Measurements from ENCODE around the gene GALNT7.

Gene GALNT7

DNA sequence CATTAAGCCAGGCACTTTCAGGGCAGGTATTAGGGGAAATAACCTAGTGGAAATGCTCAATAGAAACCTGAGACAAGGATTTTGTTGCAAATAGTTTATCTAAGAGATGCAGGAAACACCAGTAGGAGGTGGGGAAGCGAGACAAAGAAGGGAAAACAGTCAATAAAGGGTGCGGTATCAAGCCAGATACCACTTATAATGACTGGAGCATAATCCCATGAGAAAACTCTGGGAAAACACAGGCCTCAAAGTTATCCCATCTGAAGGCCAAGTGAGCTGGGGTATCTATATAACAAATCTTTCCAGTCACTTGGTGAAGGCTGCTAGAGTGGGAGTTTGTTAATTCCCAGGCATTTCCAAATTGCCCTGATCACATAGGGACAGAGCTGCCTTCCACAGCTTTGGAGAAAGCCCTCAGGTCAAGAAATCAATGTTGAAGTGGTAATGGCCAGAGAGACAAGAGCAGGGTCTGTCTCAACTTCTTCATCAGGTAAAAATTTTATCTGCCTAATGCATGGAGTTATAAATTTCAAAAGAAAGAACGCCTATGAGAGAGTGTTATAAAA is 175.3 kb downstream of the GALNT7 start:
- Histone ChIP-seq H3K9ac (ENCODE audit: low read depth in 1 of 2, low read length in 2 of 2) (no peak overlapping the region), H3K27me3 (ENCODE audit: control insufficient read depth in 1 of 2, insufficient read depth in 2 of 2, low read length in 2 of 2) (no peaks in the 10 kb centered on the region), H3K36me3 (ENCODE audit: control insufficient read depth in 1 of 2, insufficient read depth in 2 of 2, low read length in 2 of 2) (no peaks in the 10 kb centered on the region), H3K9me3 (ENCODE audit: control insufficient read depth in 1 of 2, low read length in 2 of 2) (no peaks in the 10 kb centered on the region), H3K4me3 (ENCODE audit: low read depth in 1 of 2, low read length in 2 of 2) (no peak overlapping the region), H3K27ac (ENCODE audit: low read depth, low read length) (no peak overlapping the region), H3K4me1 (ENCODE audit: control insufficient read depth in 1 of 2, insufficient read depth in 2 of 2, low read length in 2 of 2) (no peaks in the 10 kb centered on the region)

DNA sequence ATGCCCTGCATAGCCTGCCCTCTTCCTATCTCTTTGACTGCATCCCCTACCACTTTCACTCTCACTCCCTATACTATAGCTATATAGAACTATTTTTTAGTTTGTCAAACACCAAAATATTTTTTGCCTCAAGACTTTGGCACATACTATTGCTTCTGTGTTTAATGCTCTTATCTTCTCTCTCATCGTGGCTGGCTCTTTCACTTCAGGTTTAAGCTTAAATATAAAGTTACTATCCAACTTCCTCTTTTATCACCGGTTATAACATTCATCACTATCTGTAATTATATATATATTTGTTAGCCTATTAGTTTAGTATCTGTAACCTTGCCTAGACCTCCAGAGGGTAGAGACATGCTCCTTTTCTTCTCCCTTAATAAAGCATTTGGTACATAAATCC is 177.0 kb downstream of the GALNT7 start:
- Histone ChIP-seq H3K36me3 (ENCODE audit: control insufficient read depth in 1 of 2, insufficient read depth in 2 of 2, low read length in 2 of 2) (no peaks in the 10 kb centered on the region), H3K9me3 (ENCODE audit: control insufficient read depth in 1 of 2, low read length in 2 of 2) (no peaks in the 10 kb centered on the region), H3K27ac (ENCODE audit: low read depth, low read length) (no peak overlapping the region), H3K4me3 (ENCODE audit: low read depth in 1 of 2, low read length in 2 of 2) (no peak overlapping the region), H3K9ac (ENCODE audit: low read depth in 1 of 2, low read length in 2 of 2) (no peak overlapping the region), H3K4me1 (ENCODE audit: control insufficient read depth in 1 of 2, insufficient read depth in 2 of 2, low read length in 2 of 2) (no peaks in the 10 kb centered on the region), H3K27me3 (ENCODE audit: control insufficient read depth in 1 of 2, insufficient read depth in 2 of 2, low read length in 2 of 2) (no peaks in the 10 kb centered on the region)

DNA sequence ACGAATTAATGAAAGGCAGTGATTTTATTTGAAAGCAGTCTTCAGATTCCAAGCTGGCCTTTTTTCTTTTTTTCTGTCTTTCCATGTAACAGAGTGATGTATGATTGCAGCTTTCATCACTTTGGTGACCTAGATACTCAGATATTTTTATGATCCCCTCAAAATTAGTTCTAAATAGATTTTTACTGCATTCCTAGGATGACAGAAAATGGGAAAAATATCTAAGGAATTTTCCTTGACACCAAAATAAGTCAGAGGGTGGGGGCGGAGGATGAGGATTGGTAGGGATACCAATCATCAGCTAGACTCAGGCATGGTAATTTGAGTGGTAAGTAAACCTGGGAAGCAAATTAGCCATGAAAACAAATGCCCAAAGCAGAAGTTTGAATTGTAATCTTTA is 177.5 kb downstream of the GALNT7 start:
- no peak overlapping the region for H3K27ac ChIP-seq (ENCODE audit: low read depth, low read length)

GRCh38 chr4:173347467-173347866 is 178.9 kb downstream of the GALNT7 start:
- H3K27me3 ChIP-seq (ENCODE audit: control insufficient read depth in 1 of 2, insufficient read depth in 2 of 2, low read length in 2 of 2) = no peaks in the 10 kb centered on the region
- no peaks in the 10 kb centered on the region for H3K36me3 ChIP-seq (ENCODE audit: control insufficient read depth in 1 of 2, insufficient read depth in 2 of 2, low read length in 2 of 2)
- no peak overlapping the region for H3K27ac ChIP-seq (ENCODE audit: low read depth, low read length)
- H3K4me1 ChIP-seq (ENCODE audit: control insufficient read depth in 1 of 2, insufficient read depth in 2 of 2, low read length in 2 of 2) = no peaks in the 10 kb centered on the region
- H3K9ac ChIP-seq (ENCODE audit: low read depth in 1 of 2, low read length in 2 of 2) = no peak overlapping the region
- no peaks in the 10 kb centered on the region for H3K9me3 ChIP-seq (ENCODE audit: control insufficient read depth in 1 of 2, low read length in 2 of 2)
- no peak overlapping the region for H3K4me3 ChIP-seq (ENCODE audit: low read depth in 1 of 2, low read length in 2 of 2)

More for the DNA sequence above, 177.5 kb downstream of the GALNT7 start:
- no peak overlapping the region for H3K4me3 ChIP-seq (ENCODE audit: low read depth in 1 of 2, low read length in 2 of 2)
- H3K36me3 ChIP-seq (ENCODE audit: control insufficient read depth in 1 of 2, insufficient read depth in 2 of 2, low read length in 2 of 2) = no peaks in the 10 kb centered on the region
- H3K4me1 ChIP-seq (ENCODE audit: control insufficient read depth in 1 of 2, insufficient read depth in 2 of 2, low read length in 2 of 2) = no peaks in the 10 kb centered on the region
- no peak overlapping the region for H3K9ac ChIP-seq (ENCODE audit: low read depth in 1 of 2, low read length in 2 of 2)
- H3K9me3 ChIP-seq (ENCODE audit: control insufficient read depth in 1 of 2, low read length in 2 of 2) = no peaks in the 10 kb centered on the region
- H3K27me3 ChIP-seq (ENCODE audit: control insufficient read depth in 1 of 2, insufficient read depth in 2 of 2, low read length in 2 of 2) = no peaks in the 10 kb centered on the region

DNA sequence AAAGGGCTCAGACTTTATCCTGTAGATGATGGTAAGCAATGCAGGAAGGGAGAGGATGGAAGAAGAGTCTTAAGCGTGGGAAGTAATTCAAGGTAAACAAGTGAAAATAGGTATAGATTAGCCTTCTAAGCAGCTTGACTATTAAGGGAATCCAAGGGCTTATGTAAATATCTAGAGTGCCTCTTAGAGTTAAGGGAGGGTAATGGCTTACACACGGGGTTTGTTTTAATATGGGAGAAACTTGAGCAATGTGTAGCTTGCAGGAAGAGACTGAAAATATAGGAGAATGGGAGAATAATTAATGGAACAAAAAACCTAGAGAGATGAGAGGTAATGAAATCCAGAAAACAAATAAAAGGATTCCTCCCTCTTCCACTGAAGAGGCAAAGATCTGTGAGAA is 189.3 kb downstream of the GALNT7 start:
- no peaks in the 10 kb centered on the region for H3K9me3 ChIP-seq (ENCODE audit: control insufficient read depth in 1 of 2, low read length in 2 of 2)
- no peaks in the 10 kb centered on the region for H3K4me1 ChIP-seq (ENCODE audit: control insufficient read depth in 1 of 2, insufficient read depth in 2 of 2, low read length in 2 of 2)
- no peaks in the 10 kb centered on the region for H3K36me3 ChIP-seq (ENCODE audit: control insufficient read depth in 1 of 2, insufficient read depth in 2 of 2, low read length in 2 of 2)
- no peak overlapping the region for H3K27ac ChIP-seq (ENCODE audit: low read depth, low read length)
- no peak overlapping the region for H3K4me3 ChIP-seq (ENCODE audit: low read depth in 1 of 2, low read length in 2 of 2)
- no peaks in the 10 kb centered on the region for H3K27me3 ChIP-seq (ENCODE audit: control insufficient read depth in 1 of 2, insufficient read depth in 2 of 2, low read length in 2 of 2)
- H3K9ac ChIP-seq (ENCODE audit: low read depth in 1 of 2, low read length in 2 of 2) = no peak overlapping the region

DNA sequence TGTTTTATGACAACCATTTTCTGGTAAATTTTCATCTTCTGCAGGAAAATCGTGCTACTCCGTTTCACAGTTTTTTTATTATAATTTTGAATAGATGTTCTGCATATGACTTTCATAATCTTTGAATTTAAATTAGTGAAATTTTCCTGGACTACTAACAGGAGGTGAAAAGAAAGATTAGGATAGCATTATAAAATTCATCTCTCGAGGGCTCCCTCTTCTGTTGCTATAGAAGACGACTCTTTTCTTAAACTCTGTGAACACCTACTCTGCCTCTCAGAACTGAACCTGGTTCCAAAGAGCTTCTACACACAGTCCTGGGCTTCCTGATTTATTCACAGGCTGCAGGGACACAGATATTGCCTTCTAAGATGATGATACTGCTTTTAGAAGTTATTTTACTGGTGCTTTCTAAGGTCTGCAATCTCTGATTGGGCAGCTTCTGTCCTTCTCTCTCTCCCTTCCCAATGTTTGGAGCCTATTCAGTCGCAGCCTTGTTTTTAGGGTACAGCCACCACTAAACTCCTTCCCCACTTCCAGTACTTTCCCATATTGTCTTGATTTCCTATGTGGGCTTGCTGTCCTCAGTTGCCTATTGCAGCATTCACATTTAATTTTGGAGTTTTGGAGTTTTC is 192.1 kb downstream of the GALNT7 start:
- Histone ChIP-seq H3K36me3 (ENCODE audit: control insufficient read depth in 1 of 2, insufficient read depth in 2 of 2, low read length in 2 of 2) (no peaks in the 10 kb centered on the region), H3K4me3 (ENCODE audit: low read depth in 1 of 2, low read length in 2 of 2) (no peak overlapping the region), H3K9ac (ENCODE audit: low read depth in 1 of 2, low read length in 2 of 2) (no peak overlapping the region), H3K27ac (ENCODE audit: low read depth, low read length) (no peak overlapping the region), H3K9me3 (ENCODE audit: control insufficient read depth in 1 of 2, low read length in 2 of 2) (no peaks in the 10 kb centered on the region), H3K27me3 (ENCODE audit: control insufficient read depth in 1 of 2, insufficient read depth in 2 of 2, low read length in 2 of 2) (no peaks in the 10 kb centered on the region), H3K4me1 (ENCODE audit: control insufficient read depth in 1 of 2, insufficient read depth in 2 of 2, low read length in 2 of 2) (peaks cover 0 to 2% of the 10 kb centered on the region in 2 donors)

GRCh38 chr4:173362666-173363065 is 194.1 kb downstream of the GALNT7 start:
- no peaks in the 10 kb centered on the region for H3K36me3 ChIP-seq (ENCODE audit: control insufficient read depth in 1 of 2, insufficient read depth in 2 of 2, low read length in 2 of 2)
- H3K4me1 ChIP-seq (ENCODE audit: control insufficient read depth in 1 of 2, insufficient read depth in 2 of 2, low read length in 2 of 2) = peaks cover 0 to 4% of the 10 kb centered on the region in 2 donors
- no peaks in the 10 kb centered on the region for H3K9me3 ChIP-seq (ENCODE audit: control insufficient read depth in 1 of 2, low read length in 2 of 2)
- no peak overlapping the region for H3K4me3 ChIP-seq (ENCODE audit: low read depth in 1 of 2, low read length in 2 of 2)
- no peak overlapping the region for H3K27ac ChIP-seq (ENCODE audit: low read depth, low read length)
- H3K9ac ChIP-seq (ENCODE audit: low read depth in 1 of 2, low read length in 2 of 2) = no peak overlapping the region
- H3K27me3 ChIP-seq (ENCODE audit: control insufficient read depth in 1 of 2, insufficient read depth in 2 of 2, low read length in 2 of 2) = no peaks in the 10 kb centered on the region

- no peaks in the 10 kb centered on the region for H3K9me3 ChIP-seq (ENCODE audit: control insufficient read depth in 1 of 2, low read length in 2 of 2)
- H3K36me3 ChIP-seq (ENCODE audit: control insufficient read depth in 1 of 2, insufficient read depth in 2 of 2, low read length in 2 of 2) = no peaks in the 10 kb centered on the region
- H3K27ac ChIP-seq (ENCODE audit: low read depth, low read length) = no peak overlapping the region
- no peak overlapping the region for H3K9ac ChIP-seq (ENCODE audit: low read depth in 1 of 2, low read length in 2 of 2)
- H3K27me3 ChIP-seq (ENCODE audit: control insufficient read depth in 1 of 2, insufficient read depth in 2 of 2, low read length in 2 of 2) = no peaks in the 10 kb centered on the region
- peaks cover 0 to 4% of the 10 kb centered on the region in 2 donors for H3K4me1 ChIP-seq (ENCODE audit: control insufficient read depth in 1 of 2, insufficient read depth in 2 of 2, low read length in 2 of 2)
- H3K4me3 ChIP-seq (ENCODE audit: low read depth in 1 of 2, low read length in 2 of 2) = no peak overlapping the region
These were observed 196.9 kb downstream of the GALNT7 start for GRCh38 chr4:173365359-173365996.

- H3K9me3 ChIP-seq (ENCODE audit: control insufficient read depth in 1 of 2, low read length in 2 of 2) = no peaks in the 10 kb centered on the region
- no peak overlapping the region for H3K9ac ChIP-seq (ENCODE audit: low read depth in 1 of 2, low read length in 2 of 2)
- no peak overlapping the region for H3K27ac ChIP-seq (ENCODE audit: low read depth, low read length)
- peaks cover 0 to 4% of the 10 kb centered on the region in 2 donors for H3K4me1 ChIP-seq (ENCODE audit: control insufficient read depth in 1 of 2, insufficient read depth in 2 of 2, low read length in 2 of 2)
- H3K4me3 ChIP-seq (ENCODE audit: low read depth in 1 of 2, low read length in 2 of 2) = no peak overlapping the region
- no peaks in the 10 kb centered on the region for H3K27me3 ChIP-seq (ENCODE audit: control insufficient read depth in 1 of 2, insufficient read depth in 2 of 2, low read length in 2 of 2)
- no peaks in the 10 kb centered on the region for H3K36me3 ChIP-seq (ENCODE audit: control insufficient read depth in 1 of 2, insufficient read depth in 2 of 2, low read length in 2 of 2)
These were observed 198.7 kb downstream of the GALNT7 start for GRCh38 chr4:173367285-173367684.

DNA sequence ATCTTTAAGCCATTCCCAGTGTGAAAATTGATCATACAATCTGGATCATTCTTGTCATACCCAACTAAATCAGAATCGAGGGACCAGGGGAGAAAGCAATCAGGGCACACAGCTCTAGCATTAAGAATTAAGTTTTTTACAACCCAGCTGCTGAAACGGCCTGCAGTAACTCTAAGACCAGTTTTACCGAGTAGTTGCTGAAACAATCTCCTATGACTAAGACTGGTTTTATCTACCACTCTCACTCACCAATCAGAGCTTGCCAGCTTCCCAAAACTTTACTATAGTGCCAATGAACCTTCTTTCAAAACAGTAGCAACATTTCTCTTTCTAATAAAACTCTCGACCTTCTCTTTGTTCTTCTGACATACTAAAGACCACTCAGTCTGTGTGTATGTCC is 199.3 kb downstream of the GALNT7 start:
- Histone ChIP-seq H3K9ac (ENCODE audit: low read depth in 1 of 2, low read length in 2 of 2) (no peak overlapping the region), H3K4me1 (ENCODE audit: control insufficient read depth in 1 of 2, insufficient read depth in 2 of 2, low read length in 2 of 2) (peaks cover 3 to 4% of the 10 kb centered on the region in 2 donors), H3K4me3 (ENCODE audit: low read depth in 1 of 2, low read length in 2 of 2) (no peak overlapping the region), H3K27me3 (ENCODE audit: control insufficient read depth in 1 of 2, insufficient read depth in 2 of 2, low read length in 2 of 2) (no peaks in the 10 kb centered on the region), H3K36me3 (ENCODE audit: control insufficient read depth in 1 of 2, insufficient read depth in 2 of 2, low read length in 2 of 2) (no peaks in the 10 kb centered on the region), H3K27ac (ENCODE audit: low read depth, low read length) (no peak overlapping the region), H3K9me3 (ENCODE audit: control insufficient read depth in 1 of 2, low read length in 2 of 2) (no peaks in the 10 kb centered on the region)
